ENCODE data around the gene PPFIBP1. TPM values are rescaled to one million over a fixed set of nuclear protein-coding genes. Genes with fewer than 3 reads are reported as not detected.
A peak's percentile ranks its signal among the peaks of the same experiment; 100 is the strongest.

Gene PPFIBP1
- total RNA-seq (2014; rRNA removed; shearing (Covaris generic)): 17.0 and 18.7 TPM in 2 replicates

DNA sequence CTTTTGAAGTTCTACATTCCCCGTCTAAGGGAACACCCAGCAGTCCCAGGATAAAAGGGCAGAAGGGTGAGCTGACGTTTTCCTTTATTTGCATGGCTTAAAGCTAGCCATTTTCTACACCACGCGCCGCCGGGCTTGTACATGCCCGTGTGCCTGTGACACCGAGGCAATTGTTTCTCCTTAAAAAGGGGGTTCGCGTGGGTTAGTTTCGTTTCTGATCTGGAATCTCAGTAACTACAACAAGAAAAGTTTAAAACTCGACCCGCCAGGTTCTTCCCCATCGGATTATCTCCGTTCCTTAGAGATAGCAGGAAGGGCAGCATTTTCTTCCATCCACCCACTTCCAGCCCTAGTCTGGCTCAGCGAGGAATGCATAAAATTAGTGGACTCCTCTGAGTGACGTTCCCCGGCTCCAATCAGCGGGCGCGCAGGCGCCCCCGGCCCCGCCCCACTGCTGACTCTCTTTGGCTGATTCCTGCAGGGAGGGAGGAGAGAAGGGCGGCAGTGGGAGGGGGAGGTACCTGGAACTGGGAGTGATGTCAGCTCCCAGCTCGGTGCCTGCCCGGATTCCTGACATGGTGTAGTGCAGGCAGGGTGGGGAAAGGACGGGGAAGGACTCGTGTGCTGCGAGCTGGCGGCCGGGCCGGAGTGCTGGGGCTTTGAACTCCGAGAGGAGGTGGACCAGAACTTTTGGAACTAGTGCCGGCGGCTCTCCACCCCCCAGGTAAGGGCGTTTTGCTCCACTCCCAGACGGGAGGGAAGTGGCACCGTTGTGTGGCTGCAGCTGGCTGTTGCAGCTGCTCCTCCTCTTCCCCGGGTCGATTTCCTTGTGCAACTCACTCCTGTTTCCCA, at the start of gene PPFIBP1:
PPFIBP1 (plus strand) TSS at position 565 of the 852 bp plus-strand sequence. CDS start 109,191 bp downstream, outside the sequence.
- Histone ChIP-seq H3K27me3 (ENCODE audit: control insufficient read depth, insufficient read depth, low read length) (no peaks in the 10 kb centered on the region; the same call in 1 of the 2 replicates), H3K4me3 (ENCODE audit: insufficient read depth, low read depth, low read length) (peak within 1 kb of the TSS; percentile 84), H3K36me3 (replicated peaks; ENCODE audit: control insufficient read depth, insufficient read depth, low read length) (no peaks in the 10 kb centered on the region)
- peak; percentile 95 for DNase-seq

DNA sequence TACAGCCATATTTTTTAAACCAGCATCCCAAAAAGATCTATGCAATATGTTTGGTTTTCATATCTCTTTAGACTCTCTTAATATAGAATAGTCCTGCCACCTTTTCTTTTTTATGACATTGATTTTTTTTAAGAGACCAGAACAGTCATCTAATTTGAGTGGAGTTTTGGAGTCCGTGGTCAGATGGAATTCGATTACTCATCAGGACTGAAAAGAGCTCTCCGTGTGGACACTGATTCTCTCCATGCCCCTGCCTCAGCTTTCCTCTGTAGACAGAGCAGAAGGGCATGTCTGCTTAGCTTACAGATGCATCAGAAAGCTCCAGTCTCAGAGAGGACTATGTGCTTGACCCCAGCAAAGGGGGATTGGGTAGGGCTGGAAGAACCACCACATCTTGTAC, 49.7 kb upstream of the PPFIBP1 start:
- Histone ChIP-seq H3K4me3 (ENCODE audit: insufficient read depth, low read depth, low read length) (no peak overlapping the region), H3K36me3 (replicated peaks; ENCODE audit: control insufficient read depth, insufficient read depth, low read length) (no peaks in the 10 kb centered on the region), H3K27me3 (ENCODE audit: control insufficient read depth, insufficient read depth, low read length) (no peaks in the 10 kb centered on the region)
- DNase-seq: no peak

- no peak for DNase-seq
- Histone ChIP-seq H3K36me3 (replicated peaks; ENCODE audit: control insufficient read depth, insufficient read depth, low read length) (no peaks in the 10 kb centered on the region), H3K27me3 (ENCODE audit: control insufficient read depth, insufficient read depth, low read length) (no peaks in the 10 kb centered on the region), H3K4me3 (ENCODE audit: insufficient read depth, low read depth, low read length) (no peak overlapping the region)
Measured at GRCh38 chr12:27477049-27477448, 47.0 kb upstream of the PPFIBP1 start.

GRCh38 chr12:27478949-27479348, 45.1 kb upstream of the PPFIBP1 start:
- no peak overlapping the region for H3K4me3 ChIP-seq (ENCODE audit: insufficient read depth, low read depth, low read length)
- no peaks in the 10 kb centered on the region for H3K36me3 ChIP-seq (replicated peaks; ENCODE audit: control insufficient read depth, insufficient read depth, low read length)
- H3K27me3 ChIP-seq (ENCODE audit: control insufficient read depth, insufficient read depth, low read length): no peaks in the 10 kb centered on the region
- no peak for DNase-seq

GRCh38 chr12:27480016-27480415, 44.0 kb upstream of the PPFIBP1 start:
- no peaks in the 10 kb centered on the region for H3K36me3 ChIP-seq (replicated peaks; ENCODE audit: control insufficient read depth, insufficient read depth, low read length)
- H3K27me3 ChIP-seq (ENCODE audit: control insufficient read depth, insufficient read depth, low read length): no peaks in the 10 kb centered on the region
- no peak overlapping the region for H3K4me3 ChIP-seq (ENCODE audit: insufficient read depth, low read depth, low read length)
- DNase-seq: no peak

- Histone ChIP-seq H3K4me3 (ENCODE audit: insufficient read depth, low read depth, low read length) (no peak overlapping the region), H3K27me3 (ENCODE audit: control insufficient read depth, insufficient read depth, low read length) (no peaks in the 10 kb centered on the region), H3K36me3 (replicated peaks; ENCODE audit: control insufficient read depth, insufficient read depth, low read length) (no peaks in the 10 kb centered on the region)
- no peak for DNase-seq
Measured at GRCh38 chr12:27486961-27487360, 37.0 kb upstream of the PPFIBP1 start.

DNA sequence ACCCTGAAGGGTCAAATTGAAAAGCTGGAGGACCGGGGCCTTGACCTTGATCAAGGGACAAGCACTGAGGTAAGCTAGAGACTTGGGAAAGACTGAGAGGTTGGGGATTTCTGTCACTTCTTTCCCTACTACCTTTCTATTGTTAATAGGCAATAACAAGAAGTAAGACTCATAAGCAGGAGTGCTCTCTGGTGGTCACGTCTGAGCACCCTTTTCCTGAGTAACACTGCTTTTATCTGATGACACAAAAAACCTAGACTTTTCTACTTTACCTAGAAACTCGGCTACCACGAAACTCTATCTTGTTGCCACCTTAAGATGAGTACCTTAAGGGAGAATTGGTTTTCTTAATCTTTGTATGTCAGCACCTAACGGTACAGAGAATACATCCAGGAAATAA, 35.5 kb upstream of the PPFIBP1 start:
- no peak for DNase-seq
- no peak overlapping the region for H3K4me3 ChIP-seq (ENCODE audit: insufficient read depth, low read depth, low read length)
- no peaks in the 10 kb centered on the region for H3K36me3 ChIP-seq (replicated peaks; ENCODE audit: control insufficient read depth, insufficient read depth, low read length)
- H3K27me3 ChIP-seq (ENCODE audit: control insufficient read depth, insufficient read depth, low read length): no peaks in the 10 kb centered on the region

GRCh38 chr12:27491226-27491625, 32.8 kb upstream of the PPFIBP1 start:
- no peak for DNase-seq
- H3K4me3 ChIP-seq (ENCODE audit: insufficient read depth, low read depth, low read length): no peak overlapping the region
- no peaks in the 10 kb centered on the region for H3K36me3 ChIP-seq (replicated peaks; ENCODE audit: control insufficient read depth, insufficient read depth, low read length)
- no peaks in the 10 kb centered on the region for H3K27me3 ChIP-seq (ENCODE audit: control insufficient read depth, insufficient read depth, low read length)

DNA sequence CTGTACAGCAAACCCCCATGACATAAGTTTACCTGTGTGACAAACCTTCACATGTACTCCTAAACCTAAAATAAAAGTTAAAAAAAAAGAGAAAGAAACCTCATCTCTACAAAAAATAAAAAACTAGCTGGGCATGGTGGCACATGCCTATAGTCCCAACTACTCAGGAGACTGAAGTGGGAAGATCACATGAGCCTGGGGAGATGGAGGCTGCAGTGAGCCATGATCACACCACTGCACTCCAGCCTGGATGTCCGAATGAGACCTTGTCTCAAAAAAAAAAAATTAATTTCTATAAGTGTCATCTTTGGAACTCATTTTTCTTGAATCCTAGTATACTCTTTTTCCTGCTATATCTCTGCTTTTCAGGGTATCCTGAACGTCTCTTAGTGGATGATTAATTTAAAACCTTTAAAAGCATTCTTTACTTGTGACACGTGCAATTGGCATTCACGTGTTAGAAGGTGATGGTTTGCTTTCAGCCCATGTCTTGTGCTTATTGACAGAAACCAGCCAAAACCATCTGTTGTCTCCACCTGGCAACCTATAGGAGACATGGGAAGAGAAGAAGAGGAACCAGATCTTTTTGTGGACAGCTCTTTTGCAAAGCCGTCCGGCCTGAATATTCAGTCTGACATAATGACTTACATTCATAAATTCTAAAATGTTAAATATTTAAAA, 30.6 kb upstream of the PPFIBP1 start:
- Histone ChIP-seq H3K27me3 (ENCODE audit: control insufficient read depth, insufficient read depth, low read length) (no peaks in the 10 kb centered on the region), H3K36me3 (replicated peaks; ENCODE audit: control insufficient read depth, insufficient read depth, low read length) (no peaks in the 10 kb centered on the region), H3K4me3 (ENCODE audit: insufficient read depth, low read depth, low read length) (no peak overlapping the region)
- DNase-seq: no peak

GRCh38 chr12:27497446-27497845, 26.6 kb upstream of the PPFIBP1 start:
- Histone ChIP-seq H3K27me3 (ENCODE audit: control insufficient read depth, insufficient read depth, low read length) (no peaks in the 10 kb centered on the region), H3K36me3 (replicated peaks; ENCODE audit: control insufficient read depth, insufficient read depth, low read length) (no peaks in the 10 kb centered on the region), H3K4me3 (ENCODE audit: insufficient read depth, low read depth, low read length) (no peak overlapping the region)
- DNase-seq: no peak

GRCh38 chr12:27498149-27498548, 25.9 kb upstream of the PPFIBP1 start:
- H3K4me3 ChIP-seq (ENCODE audit: insufficient read depth, low read depth, low read length): no peak overlapping the region
- DNase-seq: no peak
- H3K27me3 ChIP-seq (ENCODE audit: control insufficient read depth, insufficient read depth, low read length): no peaks in the 10 kb centered on the region
- H3K36me3 ChIP-seq (replicated peaks; ENCODE audit: control insufficient read depth, insufficient read depth, low read length): no peaks in the 10 kb centered on the region

- DNase-seq: no peak
- Histone ChIP-seq H3K27me3 (ENCODE audit: control insufficient read depth, insufficient read depth, low read length) (no peaks in the 10 kb centered on the region), H3K36me3 (replicated peaks; ENCODE audit: control insufficient read depth, insufficient read depth, low read length) (no peaks in the 10 kb centered on the region), H3K4me3 (ENCODE audit: insufficient read depth, low read depth, low read length) (no peak overlapping the region)
Measured at GRCh38 chr12:27498761-27499160, 25.2 kb upstream of the PPFIBP1 start.

DNA sequence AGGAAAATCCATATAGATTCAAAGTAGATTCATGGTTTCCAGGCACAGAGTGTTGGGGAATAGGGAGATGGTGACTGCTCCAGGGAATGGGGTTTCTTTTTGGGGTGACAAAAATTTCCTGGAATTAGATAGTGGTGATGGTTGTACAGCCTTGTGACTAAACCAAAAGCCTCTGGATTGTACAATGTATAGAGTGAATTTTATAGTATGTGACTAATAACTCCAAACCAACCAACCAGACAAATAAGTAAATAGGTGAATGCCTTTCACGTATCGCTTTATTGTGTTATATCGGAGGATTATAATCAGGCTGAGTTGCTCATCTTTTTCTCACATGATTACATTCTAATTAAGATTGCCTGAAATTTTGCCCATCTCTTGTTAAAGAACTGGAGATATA, 24.6 kb upstream of the PPFIBP1 start:
- DNase-seq: no peak
- H3K36me3 ChIP-seq (replicated peaks; ENCODE audit: control insufficient read depth, insufficient read depth, low read length): no peaks in the 10 kb centered on the region
- H3K4me3 ChIP-seq (ENCODE audit: insufficient read depth, low read depth, low read length): no peak overlapping the region
- H3K27me3 ChIP-seq (ENCODE audit: control insufficient read depth, insufficient read depth, low read length): no peaks in the 10 kb centered on the region

DNA sequence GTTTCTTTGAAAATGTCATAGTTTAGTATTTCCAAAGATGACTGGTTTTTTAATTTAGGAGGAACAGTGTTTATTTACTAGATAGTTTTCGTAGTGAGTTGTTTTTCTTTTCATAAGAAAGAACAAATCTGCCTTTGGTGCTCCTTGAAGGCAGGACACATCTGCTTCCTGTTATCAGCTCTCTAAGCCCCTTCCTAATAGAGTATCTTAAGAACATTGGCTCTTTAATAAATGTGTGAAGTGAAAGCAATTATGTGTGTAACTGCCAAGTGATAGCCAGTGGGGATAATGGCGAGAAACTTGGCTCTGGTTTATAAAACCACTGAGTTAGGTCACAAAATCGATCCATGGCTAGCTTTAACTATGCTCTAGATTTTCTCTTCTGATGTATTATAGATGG, 23.5 kb upstream of the PPFIBP1 start:
- no peaks in the 10 kb centered on the region for H3K36me3 ChIP-seq (replicated peaks; ENCODE audit: control insufficient read depth, insufficient read depth, low read length)
- no peak overlapping the region for H3K4me3 ChIP-seq (ENCODE audit: insufficient read depth, low read depth, low read length)
- DNase-seq: no peak
- H3K27me3 ChIP-seq (ENCODE audit: control insufficient read depth, insufficient read depth, low read length): no peaks in the 10 kb centered on the region

GRCh38 chr12:27502021-27502435, 22.0 kb upstream of the PPFIBP1 start:
- no peak for DNase-seq
- Histone ChIP-seq H3K4me3 (ENCODE audit: insufficient read depth, low read depth, low read length) (no peak overlapping the region), H3K36me3 (replicated peaks; ENCODE audit: control insufficient read depth, insufficient read depth, low read length) (no peaks in the 10 kb centered on the region)

More at GRCh38 chr12:27502021-27502435, 22.0 kb upstream of the PPFIBP1 start:
- no peaks in the 10 kb centered on the region for H3K27me3 ChIP-seq (ENCODE audit: control insufficient read depth, insufficient read depth, low read length)

All from H7 (cell line).